ENCODE measurements around the gene NEK7.
A peak's percentile ranks its signal among the peaks of the same experiment; 100 is the strongest.
"Not testable (repeated sequence)": the region's sequence is repeated elsewhere in the genome, so short reads cannot be mapped to it uniquely, and the experiment has no call there.

NEK7 gene

DNA sequence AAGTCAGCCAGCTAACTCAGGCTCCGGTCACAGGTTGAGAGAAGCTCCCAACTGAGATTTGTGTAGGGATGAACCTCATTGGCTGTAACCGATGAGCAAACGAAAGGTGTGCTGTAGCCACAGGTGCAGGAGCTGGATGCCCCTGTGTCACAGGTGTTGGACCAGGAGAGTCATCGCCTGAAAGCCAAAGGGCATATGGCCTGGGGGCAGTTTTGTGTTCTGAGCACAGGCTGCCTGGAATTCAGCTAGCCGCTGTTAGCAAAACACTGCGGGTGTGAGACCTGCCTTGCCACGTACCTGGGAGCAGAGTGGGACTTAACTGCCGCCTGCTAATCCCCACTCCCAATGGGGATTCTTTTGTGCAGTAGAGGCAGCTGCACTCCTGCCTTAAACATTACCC lies 55.3 kb downstream of the NEK7 start:
- no peak for DNase-seq

DNA sequence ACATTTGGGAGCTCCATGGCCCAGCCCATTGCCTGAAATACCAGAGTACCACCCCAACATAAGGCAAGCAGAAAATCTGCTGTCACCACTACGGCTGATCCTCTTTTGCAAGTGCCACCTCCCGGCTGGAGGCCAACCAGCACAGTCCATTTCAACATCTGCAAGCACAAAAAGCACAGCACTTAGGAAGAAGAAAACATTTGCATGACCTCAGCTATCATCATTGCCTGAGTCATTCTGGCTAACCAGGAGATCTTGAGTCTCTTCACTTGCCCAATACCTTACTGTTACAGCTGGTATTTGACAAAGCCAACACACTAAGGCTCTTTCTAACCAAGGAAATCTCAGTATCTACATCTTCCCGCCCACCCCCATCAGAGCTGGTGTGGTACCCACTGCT lies 55.9 kb downstream of the NEK7 start:
- DNase-seq: peak; percentile 89

DNA sequence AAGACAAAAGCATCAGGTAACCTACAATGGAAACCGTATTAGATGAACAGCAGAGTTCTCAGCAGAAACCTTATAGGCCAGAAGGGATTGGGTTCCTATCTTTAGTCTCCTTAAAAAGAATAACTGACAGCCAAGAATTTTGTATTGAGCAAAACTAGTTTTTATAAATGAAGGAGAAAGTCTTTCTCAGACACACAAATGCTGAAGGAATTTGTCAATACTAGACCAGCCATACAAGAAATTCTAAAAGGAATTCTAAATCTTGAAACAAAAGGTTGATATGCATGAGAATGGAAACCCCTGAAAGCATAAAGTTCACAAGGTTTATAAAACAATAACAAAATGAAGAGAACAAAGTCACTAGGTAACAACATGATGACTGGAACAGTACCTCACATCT lies 58.1 kb downstream of the NEK7 start:
- no peak for DNase-seq

DNA sequence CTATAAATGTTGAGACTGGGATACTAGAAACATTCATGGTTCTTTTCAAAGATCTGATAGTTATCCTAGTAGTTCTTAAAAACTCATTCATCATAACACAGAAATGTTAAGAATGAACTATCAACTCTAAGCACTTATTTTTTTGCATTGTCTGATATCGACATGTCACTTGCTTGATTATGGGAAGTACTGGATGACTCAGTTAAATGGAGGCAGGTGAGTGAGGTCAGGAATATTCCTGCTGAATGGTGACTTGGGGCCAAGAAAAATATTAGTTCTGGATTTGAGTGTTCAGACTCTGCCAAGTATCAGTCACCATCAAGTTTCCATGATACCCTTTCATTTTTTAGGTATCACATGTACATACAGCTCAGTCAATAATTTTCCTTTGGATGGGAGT lies 63.6 kb downstream of the NEK7 start:
- peak; percentile 96 for DNase-seq

DNA sequence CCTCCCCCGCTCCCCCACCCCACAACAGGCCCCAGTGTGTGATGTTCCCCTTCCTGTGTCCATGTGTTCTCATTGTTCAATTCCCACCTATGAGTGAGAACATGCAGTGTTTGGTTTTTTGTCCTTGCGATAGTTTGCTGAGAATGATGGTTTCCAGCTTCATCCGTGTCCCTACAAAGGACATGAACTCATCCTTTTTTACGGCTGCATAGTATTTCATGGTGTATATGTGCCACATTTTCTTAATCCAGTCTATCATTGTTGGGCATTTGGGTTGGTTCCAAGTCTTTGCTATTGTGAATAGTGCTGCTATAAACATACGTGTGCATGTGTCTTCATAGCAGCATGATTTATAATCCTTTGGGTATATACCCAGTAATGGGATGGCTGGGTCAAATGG lies 70.2 kb downstream of the NEK7 start:
- DNase-seq: not testable (repeated sequence)

DNA sequence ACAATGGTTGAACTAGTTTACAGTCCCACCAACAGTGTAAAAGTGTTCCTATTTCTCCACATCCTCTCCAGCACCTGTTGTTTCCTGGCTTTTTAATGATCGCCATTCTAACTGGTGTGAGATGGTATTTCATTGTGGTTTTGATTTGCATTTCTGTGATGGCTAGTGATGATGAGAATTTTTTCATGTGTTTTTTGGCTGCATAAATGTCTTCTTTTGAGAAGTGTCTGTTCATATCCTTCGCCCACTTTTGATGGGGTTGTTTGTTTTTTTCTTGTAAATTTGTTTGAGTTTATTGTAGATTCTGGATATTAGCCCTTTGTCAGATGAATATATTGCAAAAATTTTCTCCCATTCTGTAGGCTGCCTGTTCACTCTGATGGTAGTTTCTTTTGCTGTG lies 70.7 kb downstream of the NEK7 start:
- not testable (repeated sequence) for DNase-seq

DNA sequence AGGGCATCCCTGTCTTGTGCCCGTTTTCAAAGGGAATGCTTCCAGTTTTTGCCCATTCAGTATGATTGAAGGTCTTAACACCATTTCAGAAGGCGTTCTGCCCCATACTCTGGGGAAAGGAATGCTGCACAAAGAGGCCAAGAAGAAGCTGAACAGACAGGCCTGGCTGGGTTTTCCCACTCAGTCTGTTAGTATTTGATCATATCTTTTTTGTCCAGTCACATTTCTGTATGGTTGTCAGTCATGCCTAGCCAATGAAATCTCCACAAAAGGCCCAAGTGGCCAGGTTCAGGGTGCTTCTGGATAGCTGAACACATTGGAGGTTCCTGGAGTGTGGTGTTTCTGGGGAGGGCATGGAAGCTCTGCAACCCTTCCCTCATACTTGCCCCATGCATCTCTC lies 72.1 kb downstream of the NEK7 start:
- no peak for DNase-seq

DNA sequence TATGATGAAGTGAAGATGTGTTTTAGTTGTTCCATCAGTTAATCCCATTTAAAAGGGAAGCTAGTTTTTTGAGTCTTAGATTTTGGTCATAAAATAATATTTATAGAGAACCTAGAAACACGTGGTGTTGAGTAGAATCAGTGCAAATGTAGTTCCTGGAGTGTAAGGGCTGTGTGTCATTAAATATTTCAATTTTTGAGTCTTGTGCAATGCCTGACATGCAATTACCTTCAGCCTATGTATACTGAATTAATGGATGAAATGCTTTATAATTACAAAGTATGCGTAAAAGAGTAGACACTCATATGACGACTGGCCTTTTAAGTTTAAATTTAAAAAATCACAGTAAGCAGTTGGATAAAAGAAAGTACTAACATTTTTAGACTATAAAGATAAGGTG lies 75.0 kb downstream of the NEK7 start:
- DNase-seq: no peak

DNA sequence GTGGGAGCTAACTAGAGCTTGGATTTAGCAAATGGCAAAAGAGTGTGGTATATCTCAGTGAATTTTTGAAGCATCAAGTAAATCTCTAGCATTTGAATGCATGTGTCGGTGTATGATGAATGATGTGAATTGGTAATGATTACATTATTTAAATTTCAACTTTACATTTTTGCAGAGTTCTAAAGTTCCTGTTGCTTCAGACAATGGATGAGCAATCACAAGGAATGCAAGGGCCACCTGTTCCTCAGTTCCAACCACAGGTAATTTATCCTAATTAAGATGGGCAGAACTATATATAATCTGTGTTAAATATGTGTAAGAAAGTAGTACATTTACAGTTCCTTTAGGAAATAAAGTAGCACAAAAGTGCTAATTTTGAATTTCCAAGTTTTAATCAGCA lies 75.6 kb downstream of the NEK7 start:
- DNase-seq: no peak

DNA sequence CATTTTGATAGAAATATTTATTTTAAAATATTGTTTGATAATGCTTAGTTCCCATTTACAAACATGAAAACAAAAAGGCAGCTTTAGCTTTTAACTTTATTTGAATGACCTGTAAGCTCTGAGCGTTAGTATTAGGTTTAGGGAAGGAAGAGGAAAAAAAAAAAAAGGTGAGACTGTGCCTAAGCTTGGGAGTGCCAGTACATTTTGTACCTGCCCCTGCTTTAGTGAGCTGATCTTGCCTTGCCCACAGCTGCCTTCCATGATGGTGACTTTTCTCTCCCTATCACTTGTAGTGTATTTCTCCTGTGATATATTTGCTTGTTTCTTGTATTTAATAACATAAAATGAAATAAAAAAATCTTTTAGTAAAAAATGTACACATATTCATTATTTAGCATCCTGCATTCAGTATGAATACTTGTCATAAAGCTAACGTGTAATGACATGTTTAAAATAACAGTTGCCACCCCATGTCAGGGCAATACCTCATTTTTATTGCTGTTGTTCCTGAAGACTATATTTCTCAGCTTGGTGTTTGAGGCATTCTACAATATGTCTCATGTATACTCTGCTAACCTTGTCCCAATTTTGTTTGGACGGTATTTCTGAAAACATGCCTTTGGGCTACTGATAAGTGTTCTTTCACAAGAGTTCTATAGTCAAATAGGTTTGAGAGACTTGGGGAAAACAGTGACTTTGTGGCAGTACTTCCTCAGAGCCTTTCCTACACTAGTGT lies 76.3 kb downstream of the NEK7 start:
- DNase-seq: no peak

DNA sequence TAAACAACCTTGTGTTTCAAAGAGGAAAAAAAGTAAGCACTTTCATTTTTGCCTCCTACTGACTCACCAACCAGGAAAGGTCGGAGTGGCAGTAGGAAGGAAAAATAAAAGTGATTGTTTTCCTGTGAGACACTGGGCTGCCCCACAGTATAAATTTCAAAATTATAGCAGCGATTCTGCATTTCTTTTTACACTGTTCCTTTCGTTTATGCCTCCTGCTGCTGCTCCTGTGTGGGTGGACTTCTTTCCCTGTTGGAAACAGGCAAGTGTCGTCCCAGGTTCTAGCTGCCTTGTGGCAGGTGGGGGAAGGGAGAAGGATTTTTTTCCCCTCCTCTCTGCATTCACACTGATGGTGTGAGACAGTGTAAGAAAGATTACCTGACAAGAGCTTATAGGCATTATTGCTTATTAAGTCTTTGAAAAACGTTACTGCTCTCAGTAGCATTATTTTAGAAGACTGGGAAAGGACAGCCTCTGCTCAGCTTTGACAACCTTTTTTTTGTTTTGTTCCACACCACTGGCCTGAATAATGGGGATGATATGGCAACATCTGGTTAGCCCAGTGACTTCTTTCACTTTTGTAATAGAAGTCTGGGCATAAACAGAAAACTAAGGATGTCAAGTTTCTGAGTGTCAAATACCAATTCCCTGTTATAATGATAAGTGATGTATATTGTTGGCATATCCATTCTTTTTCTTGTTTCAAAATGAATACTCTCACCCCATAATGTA lies 77.9 kb downstream of the NEK7 start:
- DNase-seq: peak; percentile 46

DNA sequence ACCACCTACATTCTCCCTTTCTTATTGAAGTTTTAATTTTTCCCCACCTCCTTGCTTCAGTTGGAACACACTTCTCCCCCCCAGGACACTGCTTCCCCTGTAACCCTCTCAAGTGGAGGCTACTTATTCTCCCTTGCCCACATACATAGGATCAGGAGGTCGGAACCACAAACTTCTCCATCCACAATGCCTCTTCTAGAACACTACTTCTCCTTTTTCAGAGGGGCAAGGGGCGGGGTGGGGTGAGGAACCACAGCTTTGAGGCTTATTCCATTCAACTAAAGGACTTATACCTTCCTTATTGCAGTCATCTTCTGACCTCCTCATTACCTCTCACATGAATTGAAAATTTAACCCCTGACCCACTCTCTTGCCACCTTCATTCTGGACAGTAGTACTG lies 81.3 kb downstream of the NEK7 start:
- DNase-seq: no peak

DNA sequence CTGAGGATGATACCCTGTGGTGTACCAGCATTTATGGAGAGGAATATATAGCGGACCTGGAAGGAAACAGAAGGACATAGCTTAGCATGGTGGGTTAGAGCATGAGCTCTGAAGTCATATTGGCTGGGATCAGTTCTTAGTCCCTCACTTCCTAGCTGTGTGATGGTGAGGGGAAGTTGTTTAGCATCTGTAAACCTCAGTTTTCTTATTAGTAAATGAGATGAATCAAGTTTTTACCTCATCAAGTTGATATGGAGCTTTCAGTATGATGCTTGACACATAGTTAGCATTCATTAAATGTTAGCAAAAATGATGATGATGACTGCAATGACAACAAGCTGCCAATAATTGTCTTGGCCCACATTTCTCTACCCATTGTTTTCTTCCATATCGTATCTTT lies 84.8 kb downstream of the NEK7 start:
- DNase-seq: no peak

DNA sequence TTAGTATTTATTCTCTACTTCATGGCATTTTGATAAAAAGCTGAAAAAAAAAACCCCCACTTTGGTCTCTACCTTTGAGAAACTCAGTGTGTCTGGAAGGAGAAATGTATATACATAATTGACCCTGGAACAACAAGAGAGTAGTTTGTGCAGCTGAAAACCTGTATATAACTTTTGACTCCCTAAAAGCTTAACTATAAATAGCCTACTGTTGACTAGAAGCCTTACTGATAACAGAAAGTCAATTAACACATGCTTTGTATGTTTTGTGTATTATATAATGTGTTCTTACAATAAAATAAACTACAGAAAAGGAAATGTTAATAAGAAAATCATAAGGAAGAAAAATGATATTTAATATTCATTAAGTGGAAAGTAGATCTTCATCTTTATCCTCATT lies 88.0 kb downstream of the NEK7 start:
- no peak for DNase-seq

DNA sequence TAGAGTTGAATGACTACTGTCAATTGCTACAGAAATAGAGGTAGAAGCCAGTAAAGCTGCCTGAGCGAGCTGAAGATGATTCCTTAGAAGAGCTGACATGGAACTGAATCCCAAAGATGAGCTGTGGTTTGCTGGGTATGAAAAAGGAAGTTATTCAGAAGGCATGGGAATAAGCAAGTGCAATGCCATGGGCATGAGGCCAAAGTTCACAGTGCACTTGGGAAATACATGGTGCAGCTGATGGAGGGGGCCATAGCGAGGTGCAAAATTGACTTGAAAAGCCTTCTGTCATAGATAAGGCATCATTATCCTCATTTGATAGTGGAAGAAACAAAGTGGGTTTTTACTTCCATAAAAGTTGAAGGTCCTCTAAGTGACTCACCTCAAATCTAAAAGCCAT lies 88.6 kb downstream of the NEK7 start:
- no peak for DNase-seq

DNA sequence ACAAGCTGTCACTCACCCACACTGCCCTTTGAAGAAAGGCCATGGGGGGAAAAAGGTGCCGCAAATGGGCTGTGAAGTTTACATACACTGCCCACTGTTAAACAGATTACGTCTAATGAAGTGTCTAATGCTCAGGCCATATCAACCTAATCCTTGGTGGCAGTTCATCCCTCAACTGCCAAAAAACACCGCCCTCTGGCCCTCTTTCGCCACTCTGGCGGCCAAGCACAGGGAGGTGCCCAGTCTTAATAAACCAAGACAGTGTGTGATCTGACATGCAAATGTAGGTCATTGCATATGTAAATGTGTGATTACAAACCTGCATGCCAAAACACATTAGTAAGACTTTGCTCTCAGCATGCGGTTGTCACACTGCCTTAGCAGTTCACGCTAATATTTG lies 89.5 kb downstream of the NEK7 start:
- DNase-seq: no peak

DNA sequence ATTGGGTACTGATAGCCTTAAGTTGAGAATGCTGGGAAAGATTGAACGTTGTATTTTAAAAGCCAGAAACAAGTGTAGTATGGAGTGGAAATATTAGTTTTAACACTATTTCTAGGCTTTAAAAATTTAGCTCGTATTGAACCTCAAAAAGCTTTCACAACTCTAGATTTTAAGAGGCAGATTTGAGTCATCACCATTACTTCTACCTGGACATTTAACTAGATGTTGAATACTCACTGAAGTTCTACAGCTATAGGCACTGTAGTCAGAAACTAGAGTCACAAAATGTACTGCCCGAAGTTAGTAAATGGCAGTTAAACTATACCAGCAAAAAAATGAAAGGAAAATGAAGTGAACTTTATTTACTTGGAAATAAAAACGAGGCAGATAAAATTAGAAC lies 96.5 kb downstream of the NEK7 start:
- DNase-seq: no peak

DNA sequence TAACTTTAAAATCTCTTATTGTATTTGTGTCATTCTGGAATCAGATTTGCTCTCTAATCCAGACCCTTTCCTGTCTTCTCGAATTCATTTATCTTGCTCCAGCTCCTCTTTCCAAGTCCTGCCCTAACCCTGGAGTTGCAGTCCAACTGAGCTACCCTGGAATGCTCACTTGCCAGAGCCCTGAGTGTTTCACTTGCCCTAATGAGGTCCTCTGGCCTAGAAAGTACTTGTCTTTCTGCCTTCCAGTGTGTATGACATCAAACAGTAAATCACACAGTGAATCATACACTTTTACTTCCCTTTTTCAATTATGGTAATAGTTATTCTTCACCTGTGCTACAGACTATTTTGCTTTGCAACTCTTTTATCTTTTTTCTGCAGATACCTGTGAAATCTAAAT lies 96.9 kb downstream of the NEK7 start:
- peak; percentile 64 for DNase-seq

DNA sequence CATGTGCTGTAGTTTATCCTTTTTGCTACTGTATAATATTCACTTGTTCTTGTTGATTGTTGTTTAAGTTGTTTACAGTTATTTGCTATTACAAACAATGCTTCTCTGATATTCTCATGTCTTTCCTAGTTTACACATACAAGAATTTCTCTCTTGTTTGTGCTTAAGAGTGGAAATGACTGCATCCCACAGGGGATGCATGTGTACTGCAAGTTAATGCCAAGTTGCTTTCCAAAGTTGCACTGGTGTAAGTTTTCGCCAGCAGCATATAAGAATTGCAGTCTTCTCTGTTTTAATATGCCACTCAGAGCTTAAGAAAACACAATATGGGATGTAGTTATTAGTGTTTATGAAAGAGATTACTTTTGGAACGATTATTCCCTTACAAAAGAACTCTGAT lies 97.7 kb downstream of the NEK7 start:
- no peak for DNase-seq

DNA sequence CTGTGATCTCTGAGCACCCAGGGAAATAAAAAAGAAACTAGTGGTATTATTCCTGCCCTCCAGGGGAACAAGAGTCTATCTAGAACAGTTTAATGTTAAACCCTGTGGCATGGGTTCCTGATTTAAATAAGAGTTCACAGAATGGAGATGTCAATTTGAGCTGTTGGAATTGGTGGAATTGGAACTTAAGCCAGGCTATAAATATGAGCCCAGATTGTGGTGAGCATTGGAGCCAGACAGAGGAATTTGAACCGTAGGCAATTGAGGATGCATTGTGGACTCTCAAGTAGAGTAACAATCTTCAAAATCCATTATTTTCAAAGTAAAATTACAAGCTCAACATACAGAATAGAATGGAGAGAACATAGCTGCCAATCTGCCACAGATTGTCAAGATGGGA lies 98.2 kb downstream of the NEK7 start:
- DNase-seq: peak; percentile 39

DNA sequence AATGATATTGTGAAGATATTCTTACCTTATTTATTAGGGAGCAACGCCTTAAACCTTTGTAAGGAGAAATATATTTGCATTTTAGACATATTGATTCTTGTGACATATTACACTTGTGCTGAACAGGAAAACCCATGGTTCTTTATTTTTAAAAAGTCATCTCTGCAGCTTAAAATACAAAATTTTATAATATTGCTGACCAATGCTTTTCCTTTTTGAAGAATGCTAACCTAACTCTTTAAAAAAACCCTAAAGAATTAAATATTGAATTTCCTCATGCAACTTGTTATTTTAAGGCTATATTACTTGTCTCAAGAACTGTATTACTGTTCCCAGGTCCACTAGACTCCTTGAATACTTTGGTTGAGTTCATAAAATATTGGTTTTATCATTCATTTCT lies 99.0 kb downstream of the NEK7 start:
- no peak for DNase-seq

DNA sequence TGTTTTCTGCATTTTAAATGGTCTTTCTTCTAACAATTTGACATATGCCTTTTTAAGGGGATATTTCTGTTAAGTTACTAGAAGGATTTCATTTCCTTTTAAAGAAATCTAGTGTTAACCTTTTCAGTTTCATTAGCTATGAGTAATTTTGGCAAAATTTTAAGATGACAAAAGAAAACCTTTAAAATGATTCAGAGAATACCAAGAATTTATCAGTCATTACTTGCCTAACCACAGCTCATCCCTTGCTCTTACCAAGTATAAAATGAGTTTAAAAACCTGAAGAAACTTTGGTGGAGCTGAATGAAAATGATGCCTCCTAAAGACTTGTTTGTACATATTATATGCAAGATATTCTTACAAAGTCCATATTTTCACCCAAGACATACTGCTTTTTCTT lies 101.7 kb downstream of the NEK7 start:
- peak; percentile 93 for DNase-seq

DNA sequence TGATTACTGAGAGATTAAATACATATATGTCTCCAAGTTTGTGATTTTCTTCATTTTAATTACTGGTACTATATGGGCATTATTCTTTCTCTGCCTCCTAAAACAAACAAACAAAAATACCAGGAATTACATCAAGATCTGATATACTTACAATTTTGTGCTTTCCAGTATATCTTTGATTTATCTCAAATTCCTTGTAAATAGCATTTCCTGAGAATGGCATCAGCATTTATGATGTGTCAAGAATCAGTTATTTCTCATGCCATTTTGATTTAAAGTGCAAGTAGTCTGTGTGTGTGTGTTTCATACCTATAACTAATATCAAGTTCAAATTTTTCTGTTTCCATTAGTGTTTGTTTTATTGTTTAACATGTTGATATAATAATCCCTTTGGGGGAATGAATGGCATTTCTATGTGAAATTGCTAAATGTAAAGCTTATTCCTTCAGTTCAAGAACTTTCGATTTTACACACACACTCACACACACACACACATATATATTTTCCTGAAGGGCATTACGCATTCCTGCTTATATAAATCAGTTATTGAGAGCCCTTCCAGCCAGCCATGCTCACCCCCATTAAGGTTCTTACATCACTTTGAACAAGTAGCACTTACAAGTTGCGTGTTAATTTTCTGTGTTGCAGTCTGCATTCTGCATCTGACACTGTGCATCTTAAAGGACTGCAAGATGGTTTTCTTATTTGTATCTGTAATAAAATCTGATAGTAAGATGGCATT lies 102.7 kb downstream of the NEK7 start:
- peak; percentile 54 for DNase-seq

DNA sequence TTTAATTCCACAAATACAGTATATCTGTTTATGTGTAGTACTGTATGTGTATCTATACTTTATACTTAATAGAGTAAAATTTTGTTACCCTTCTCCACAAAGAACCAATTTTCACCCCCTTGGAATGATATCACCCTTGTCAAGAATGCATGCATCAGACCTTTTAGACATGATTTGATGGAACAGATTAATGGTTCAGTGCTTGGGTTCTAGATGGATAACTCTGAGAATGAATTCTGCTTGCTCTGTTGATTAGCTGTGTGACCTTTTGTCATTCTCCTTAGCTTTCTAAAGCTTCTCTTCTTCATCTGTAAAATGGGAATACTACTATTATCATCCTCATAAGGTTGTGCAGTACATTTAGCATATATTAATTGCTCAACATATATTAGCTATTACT lies 105.1 kb downstream of the NEK7 start:
- no peak for DNase-seq
